Measurements from ENCODE around the gene MYH10. TPM values are rescaled to one million over a fixed set of nuclear protein-coding genes. Genes with fewer than 3 reads are reported as not detected.
A peak's percentile ranks its signal among the peaks of the same experiment; 100 is the strongest.

The MYH10 gene
- total and polyA plus RNA-seq, 9 of the 15 experiments (the other 6 are each of a cell fraction or from before 2014, with no cell fraction given), result 16.3 to 95.3 (median 39.7) TPM

DNA sequence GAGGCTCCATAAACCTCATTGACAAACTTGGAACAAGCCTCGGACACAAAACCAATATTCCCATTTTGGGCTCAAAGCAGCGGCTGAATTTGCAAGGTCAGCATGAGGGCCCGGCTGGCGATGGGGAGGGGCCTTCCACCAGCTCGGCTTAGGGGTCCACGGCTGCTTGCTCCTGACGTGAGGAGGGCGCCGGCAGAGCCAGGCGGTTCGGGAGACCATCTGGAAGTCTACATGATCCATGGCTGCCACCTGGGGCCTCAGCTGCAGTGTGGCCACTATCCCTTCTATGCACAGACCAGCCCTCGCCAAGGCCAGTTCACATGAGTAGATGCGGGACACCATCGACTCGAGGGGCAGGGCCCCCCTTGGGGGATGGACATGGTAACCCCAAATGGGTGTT, 155.7 kb downstream of the MYH10 start (continued):
- peak; percentile 52; the same call in 1 of the 2 replicates for TF ChIP-seq C11orf30 (IDR thresholded peaks at IDR 0.05; ENCODE audit: low read depth)
- TF ChIP-seq ZKSCAN1 (IDR thresholded peaks at IDR 0.05; ENCODE audit: low read depth, low read length), result no peak
- TF ChIP-seq, protein P1, sequence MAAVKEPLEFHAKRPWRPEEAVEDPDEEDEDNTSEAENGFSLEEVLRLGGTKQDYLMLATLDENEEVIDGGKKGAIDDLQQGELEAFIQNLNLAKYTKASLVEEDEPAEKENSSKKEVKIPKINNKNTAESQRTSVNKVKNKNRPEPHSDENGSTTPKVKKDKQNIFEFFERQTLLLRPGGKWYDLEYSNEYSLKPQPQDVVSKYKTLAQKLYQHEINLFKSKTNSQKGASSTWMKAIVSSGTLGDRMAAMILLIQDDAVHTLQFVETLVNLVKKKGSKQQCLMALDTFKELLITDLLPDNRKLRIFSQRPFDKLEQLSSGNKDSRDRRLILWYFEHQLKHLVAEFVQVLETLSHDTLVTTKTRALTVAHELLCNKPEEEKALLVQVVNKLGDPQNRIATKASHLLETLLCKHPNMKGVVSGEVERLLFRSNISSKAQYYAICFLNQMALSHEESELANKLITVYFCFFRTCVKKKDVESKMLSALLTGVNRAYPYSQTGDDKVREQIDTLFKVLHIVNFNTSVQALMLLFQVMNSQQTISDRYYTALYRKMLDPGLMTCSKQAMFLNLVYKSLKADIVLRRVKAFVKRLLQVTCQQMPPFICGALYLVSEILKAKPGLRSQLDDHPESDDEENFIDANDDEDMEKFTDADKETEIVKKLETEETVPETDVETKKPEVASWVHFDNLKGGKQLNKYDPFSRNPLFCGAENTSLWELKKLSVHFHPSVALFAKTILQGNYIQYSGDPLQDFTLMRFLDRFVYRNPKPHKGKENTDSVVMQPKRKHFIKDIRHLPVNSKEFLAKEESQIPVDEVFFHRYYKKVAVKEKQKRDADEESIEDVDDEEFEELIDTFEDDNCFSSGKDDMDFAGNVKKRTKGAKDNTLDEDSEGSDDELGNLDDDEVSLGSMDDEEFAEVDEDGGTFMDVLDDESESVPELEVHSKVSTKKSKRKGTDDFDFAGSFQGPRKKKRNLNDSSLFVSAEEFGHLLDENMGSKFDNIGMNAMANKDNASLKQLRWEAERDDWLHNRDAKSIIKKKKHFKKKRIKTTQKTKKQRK (IDR thresholded peaks at IDR 0.05; ENCODE audit: borderline replicate concordance, low read depth, low read length), result no peak
- no peak for TF ChIP-seq FOSL1 (tag; conservative IDR thresholded peaks at IDR 0.05)
- TF ChIP-seq ZC3H11A (IDR thresholded peaks at IDR 0.05; ENCODE audit: low read depth, low read length), result no peak
- TF ChIP-seq MAFG (tag; conservative IDR thresholded peaks at IDR 0.05), result 0 out of 2 replicates have a peak, but pooled peaks have one; percentile 6
- peak; percentile 54 for TF ChIP-seq ZNF316 (IDR thresholded peaks at IDR 0.05)

DNA sequence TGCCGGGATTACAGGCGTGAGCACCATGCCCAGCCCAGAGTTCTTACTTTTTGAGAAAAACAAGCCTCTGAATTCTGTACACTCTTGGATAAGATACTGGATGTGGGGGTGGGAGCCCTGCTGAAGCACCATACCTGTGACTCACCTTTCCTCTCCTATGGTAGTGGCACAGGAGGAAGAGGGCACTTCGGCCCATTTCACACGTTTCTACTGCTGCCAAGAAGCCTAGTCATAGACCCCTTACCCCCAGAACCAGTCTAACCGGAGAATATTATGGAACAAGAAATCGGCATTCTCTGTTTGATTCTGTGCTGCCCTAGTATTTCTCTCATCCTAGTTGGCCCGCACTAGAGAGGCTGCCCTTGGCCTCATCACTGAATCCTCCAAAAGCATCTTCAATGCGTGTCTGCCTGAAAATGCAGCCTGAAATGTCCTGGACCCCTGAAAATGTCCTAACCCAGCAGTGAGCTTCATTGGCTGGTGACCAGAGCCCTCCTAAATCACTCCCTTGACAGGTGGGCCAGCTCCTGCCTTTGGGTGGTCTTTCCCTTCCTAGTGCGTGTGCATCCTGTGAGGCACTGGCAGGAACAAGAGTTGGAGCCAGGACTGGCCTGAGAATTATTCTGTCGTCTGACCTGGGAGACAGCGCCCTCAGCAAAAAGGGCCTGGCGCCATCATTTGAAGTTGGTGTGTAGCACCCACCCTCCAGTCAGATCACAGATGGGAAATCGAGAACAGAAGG, 156.9 kb downstream of the MYH10 start:
- 96% methylated on average over 8 of the region's 13 CpGs for WGBS (ENCODE audit: insufficient coverage, low coverage, missing lambda C conversion rate)
- Histone ChIP-seq H3K9me1 (ENCODE audit: control insufficient read depth, insufficient read depth, low read length) (no peaks in the 10 kb centered on the region), H4K20me1 (replicated peaks; ENCODE audit: control insufficient read depth, insufficient read depth, low read length) (0 out of 2 replicates have a peak, but pooled peaks cover 4% of the 10 kb centered on the region), H2AFZ (ENCODE audit: low read depth, low read length) (no peak overlapping the region), H3K9me3 (replicated peaks; ENCODE audit: control insufficient read depth, insufficient read depth, low read depth, low read length) (no peaks in the 10 kb centered on the region), H3K4me3 (no peak overlapping the region), H3K4me1 (replicated peaks in 1 of 2; ENCODE audit: control insufficient read depth in 2 of 2, insufficient read depth in 2 of 2, low read length in 2 of 2) (no peaks in the 10 kb centered on the region), H3K36me3 (ENCODE audit: control insufficient read depth, insufficient read depth, low read length) (peaks cover 70% of the 10 kb centered on the region; the same call in 2 of the 3 replicates), H3K27ac (ENCODE audit: extremely low read depth, low read depth, low read length) (no peak overlapping the region), H3K27me3 (ENCODE audit: control insufficient read depth in 2 of 2, insufficient read depth in 2 of 2, low read length in 2 of 2) (no peaks in the 10 kb centered on the region), H3K9ac (ENCODE audit: insufficient read depth in 1 of 2, low read depth in 2 of 2, low read length in 2 of 2) (no peak overlapping the region), H3K79me2 (ENCODE audit: control insufficient read depth, insufficient read depth, low read length) (no peaks in the 10 kb centered on the region), H3K4me2 (ENCODE audit: insufficient read depth, low read length) (no peak overlapping the region)
- in situ Hi-C loops (cut with MboI) (no loop called here), intact Hi-C loops (cut with micrococcal nuclease) (no loop called here)
- FAIRE-seq (no peak), ATAC-seq (no peak), DNase-seq (ENCODE audit: extremely low read depth in 1 of 4, low spot score in 3 of 4) (no peak)
- BruUV-seq (replicated peaks), result no TSS peak
- CTCF ChIA-PET (ENCODE audit: low intra/inter-chr PET ratio), result no interaction called here
- POLR2A ChIA-PET, result interaction anchor here (0.6 kb wide), 1 partner anchor 38 kb away, joined by 4 read pairs; the partner anchor contains the start of gene NDEL1
- TF ChIP-seq NFXL1 (CRISPR knock-in tag; IDR thresholded peaks at IDR 0.05), result no peak
- no peak for TF ChIP-seq NR1H2 (CRISPR knock-in tag; IDR thresholded peaks at IDR 0.05)
- TF ChIP-seq ZNF551 (CRISPR knock-in tag; IDR thresholded peaks at IDR 0.05), result no peak
- no peak for TF ChIP-seq ZNF146 (CRISPR knock-in tag; IDR thresholded peaks at IDR 0.05; ENCODE audit: unreplicated experiment)
- TF ChIP-seq LEF1 (IDR thresholded peaks at IDR 0.05), result no peak
- no peak for TF ChIP-seq ZNF77 (CRISPR knock-in tag; IDR thresholded peaks at IDR 0.05)
- TF ChIP-seq ZNF586 (CRISPR knock-in tag; conservative IDR thresholded peaks at IDR 0.05), result no peak
- TF ChIP-seq, protein P2, sequence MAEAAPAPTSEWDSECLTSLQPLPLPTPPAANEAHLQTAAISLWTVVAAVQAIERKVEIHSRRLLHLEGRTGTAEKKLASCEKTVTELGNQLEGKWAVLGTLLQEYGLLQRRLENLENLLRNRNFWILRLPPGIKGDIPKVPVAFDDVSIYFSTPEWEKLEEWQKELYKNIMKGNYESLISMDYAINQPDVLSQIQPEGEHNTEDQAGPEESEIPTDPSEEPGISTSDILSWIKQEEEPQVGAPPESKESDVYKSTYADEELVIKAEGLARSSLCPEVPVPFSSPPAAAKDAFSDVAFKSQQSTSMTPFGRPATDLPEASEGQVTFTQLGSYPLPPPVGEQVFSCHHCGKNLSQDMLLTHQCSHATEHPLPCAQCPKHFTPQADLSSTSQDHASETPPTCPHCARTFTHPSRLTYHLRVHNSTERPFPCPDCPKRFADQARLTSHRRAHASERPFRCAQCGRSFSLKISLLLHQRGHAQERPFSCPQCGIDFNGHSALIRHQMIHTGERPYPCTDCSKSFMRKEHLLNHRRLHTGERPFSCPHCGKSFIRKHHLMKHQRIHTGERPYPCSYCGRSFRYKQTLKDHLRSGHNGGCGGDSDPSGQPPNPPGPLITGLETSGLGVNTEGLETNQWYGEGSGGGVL (CRISPR knock-in tag; IDR thresholded peaks at IDR 0.05), result no peak
- TF ChIP-seq FOSL1 (tag; conservative IDR thresholded peaks at IDR 0.05), result no peak
- TF ChIP-seq, protein P3, sequence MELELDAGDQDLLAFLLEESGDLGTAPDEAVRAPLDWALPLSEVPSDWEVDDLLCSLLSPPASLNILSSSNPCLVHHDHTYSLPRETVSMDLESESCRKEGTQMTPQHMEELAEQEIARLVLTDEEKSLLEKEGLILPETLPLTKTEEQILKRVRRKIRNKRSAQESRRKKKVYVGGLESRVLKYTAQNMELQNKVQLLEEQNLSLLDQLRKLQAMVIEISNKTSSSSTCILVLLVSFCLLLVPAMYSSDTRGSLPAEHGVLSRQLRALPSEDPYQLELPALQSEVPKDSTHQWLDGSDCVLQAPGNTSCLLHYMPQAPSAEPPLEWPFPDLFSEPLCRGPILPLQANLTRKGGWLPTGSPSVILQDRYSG (tag; conservative IDR thresholded peaks at IDR 0.05; ENCODE audit: low read depth), result no peak

Data from K562 (cell line).